ENCODE measurements around the gene ARVCF.

ARVCF gene

DNA sequence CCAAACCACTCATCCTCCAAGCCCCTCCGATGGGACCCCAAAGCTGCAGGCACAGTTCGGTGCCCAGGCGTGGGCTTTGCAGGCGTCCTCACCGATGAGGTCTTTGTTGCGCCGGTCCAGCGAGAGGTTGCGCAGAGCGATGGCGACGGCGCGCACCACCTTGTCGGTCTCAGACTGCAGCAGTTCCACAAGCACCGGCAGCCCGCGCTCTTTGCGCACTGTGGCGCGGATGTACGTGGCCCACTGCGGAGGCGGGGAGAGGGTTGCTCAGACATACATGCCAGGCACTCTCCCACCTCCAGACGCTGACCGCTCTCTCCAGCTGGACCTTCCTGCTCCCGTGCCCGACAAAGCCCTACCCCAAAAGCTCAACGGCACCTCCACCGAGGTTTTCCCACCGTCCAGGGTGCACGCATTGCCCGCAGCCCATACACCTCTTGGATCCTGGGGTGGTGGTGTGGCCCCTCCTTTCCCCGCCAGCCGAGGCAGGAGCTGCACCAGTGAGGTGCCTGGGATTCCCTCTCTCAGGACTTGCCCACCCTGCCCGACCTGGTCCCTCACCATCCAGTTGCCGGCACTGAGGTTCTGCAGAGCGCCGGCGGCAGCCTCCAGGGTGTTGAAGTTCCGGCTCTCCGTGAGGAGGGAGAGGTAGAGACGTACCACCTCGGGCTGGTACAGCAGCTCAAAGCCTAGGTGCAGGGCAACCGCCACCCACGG is 42.9 kb downstream of the ARVCF start:
- DNase-seq (ENCODE audit: low spot score), result no peak

DNA sequence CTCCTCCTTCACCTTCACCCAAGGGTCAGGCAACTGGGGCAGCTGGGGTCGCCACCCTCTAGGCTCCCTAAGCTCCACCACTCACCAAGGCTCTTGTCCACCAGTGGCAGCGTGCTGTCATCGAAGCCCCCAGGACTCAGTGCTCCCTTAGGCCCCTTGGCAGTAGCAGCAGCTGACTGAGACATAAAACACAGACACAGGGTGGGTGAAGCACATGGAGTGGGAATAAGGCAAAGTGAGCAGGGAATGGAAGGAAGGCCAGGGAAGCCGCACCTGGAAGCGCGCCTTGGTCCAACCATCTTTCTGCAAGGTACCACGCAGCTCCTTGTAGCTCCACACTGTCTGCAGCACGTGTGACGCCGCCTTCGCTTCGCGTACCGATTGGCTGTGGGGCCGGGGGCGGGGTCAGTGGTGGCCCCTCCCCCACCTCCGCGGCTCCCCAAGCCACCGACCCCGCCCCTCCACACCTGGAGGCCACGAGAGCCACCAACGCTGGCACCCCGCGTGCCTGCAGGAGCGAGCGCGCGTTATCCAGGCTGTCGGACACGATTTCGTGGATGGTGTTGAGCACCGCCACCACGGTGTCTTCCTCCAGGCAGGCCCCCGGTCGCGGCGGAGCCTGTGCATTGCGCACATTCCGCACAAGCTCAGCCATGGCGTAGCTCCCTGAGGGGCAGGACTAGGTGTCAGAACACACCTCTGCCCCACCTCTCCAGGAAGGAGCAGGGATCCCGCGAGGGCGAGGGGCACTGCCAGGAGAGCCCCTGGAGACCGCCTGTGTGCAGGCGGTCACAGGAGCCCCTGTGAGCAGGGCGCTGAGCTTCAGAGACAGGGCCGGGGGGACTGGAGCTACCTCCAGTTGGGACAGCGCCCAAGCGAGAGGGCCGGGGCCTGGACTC is 43.7 kb downstream of the ARVCF start:
- no peak for DNase-seq (ENCODE audit: low spot score)

DNA sequence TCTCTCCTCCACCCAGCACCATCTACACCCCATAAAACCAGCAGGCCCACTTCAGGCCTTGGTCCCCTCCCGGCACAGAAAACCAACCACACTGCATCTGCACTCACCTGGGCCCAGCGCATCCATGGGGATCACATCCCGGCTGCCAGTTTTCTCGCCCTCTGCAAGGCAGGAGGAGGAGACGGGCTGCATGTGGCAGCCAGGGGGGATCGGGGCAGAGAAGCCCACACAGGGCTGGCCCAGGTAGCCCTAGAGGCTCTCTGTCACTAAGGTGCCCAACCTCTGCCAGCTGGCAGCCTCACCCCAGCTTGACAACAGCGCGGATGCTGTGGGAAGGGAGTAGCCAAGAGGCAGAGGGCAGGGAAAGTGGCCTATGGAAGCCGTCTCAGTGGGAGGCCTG is 44.4 kb downstream of the ARVCF start:
- no peak for DNase-seq (ENCODE audit: low spot score)

DNA sequence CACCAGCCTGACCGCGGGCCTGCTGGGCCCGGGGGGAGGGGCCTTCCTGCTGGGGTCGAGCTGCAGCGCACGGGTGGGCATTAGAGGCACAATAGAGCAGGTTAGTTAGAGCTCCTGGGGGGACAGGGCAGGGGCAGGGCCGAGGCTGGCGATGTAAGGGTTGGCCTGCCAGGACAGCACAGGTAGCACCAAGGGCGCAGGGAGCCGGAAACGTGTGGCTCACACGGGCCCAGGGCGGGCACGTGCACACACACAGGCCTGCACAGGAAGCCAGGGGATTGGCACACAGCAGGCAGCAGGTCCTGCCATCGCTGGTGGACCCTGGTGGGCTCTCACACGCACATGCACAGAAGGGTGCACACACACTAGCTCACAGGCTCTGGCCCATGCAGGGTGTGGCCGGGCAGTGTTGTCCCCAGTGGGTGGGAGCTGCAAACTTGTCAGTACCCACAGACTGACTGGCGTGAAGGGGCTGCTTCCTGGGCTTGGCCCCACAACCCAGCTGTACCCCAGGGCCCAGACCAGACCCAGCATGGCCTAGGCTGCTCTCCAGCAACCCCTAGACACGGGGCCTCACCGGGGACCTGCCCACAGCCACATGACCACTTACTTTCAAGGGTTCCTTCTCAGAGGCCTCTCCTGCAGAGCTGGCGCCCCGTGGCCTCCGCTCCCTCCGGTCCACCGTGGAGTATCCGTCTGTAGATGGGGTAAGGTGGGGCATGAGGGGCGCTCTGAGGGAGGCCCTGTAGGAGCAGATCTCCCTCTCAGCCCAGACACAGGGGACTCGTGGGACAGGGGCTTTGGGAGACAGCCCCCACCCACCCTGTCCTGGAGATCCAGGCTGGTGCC is 45.1 kb downstream of the ARVCF start:
- no peak for DNase-seq (ENCODE audit: low spot score)

DNA sequence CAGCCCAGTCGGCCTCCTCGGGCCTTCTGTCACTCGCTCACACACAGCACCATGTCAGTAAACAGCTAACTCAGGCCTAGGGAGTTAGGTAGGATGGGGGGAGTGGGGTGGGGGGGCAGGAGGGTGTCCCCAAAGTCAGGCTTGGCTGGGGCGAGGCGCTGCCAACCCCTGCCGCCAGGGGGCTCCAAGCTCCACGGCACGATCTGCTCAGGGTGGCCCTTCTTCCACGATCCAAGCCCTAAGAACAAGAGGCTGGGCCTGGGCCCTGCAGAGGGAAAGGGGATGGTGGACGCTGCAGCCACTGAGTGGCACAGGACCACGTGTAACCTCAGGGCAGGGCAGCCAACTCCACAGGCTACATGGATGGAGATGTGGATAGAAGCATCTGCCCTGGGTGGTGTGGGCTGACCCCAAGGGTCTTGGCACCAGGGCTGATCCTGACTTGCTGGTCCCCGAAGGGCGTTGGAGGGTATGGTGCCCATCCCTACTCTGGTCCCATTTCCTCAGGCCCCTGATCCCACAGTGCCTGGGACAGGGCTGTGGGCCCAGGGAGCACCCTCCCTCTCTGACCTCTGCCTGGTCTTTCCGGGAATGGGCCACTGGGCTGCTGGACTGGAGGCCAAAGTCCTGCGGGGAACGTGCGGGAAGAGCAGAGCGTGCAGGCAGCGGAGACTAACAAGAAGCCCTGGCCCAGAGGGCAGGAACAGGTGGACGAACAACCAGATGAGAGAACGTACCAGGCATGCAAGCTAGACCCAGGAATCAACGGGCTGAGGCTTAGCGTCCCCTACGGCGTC is 45.9 kb downstream of the ARVCF start:
- peak; percentile 63 for DNase-seq (ENCODE audit: low spot score)

DNA sequence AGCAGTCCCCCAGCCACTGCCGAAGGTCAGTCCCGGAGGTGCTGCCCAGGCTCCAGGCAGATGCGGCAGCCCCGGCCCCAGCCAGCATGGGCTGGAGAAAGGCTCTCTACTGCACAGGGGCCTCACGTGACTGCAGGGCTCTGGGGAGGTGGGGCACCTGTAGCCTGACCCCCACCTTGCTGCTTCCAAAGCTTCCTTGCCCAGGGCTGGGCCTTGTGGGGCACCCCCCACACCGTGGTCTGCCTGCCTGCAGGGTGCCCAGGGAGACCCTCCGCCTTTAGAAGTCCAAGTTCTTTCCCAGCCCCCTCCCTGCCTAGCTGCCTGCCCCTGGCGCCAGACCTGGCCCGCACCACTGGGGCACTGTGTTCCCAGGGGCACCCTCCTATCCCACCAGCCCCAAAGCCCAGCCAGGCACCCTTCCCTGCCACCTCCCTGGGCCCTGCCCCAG is 46.6 kb downstream of the ARVCF start:
- no peak for DNase-seq (ENCODE audit: low spot score)

DNA sequence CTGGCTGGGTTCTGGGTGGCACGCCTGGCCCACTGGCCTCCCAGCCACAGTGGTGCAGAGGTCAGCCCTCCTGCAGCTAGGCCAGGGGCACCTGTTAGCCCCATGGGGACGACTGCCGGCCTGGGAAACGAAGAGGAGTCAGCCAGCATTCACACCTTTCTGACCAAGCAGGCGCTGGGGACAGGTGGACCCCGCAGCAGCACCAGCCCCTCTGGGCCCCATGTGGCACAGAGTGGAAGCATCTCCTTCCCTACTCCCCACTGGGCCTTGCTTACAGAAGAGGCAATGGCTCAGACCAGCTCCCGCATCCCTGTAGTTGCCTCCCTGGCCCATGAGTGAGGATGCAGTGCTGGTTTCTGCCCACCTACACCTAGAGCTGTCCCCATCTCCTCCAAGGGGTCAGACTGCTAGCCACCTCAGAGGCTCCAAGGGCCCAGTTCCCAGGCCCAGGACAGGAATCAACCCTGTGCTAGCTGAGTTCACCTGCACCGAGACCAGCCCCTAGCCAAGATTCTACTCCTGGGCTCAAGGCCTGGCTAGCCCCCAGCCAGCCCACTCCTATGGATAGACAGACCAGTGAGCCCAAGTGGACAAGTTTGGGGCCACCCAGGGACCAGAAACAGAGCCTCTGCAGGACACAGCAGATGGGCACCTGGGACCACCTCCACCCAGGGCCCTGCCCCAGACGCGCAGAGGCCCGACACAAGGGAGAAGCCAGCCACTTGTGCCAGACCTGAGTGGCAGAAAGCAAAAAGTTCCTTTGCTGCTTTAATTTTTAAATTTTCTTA is 47.3 kb downstream of the ARVCF start:
- DNase-seq (ENCODE audit: low spot score), result no peak

DNA sequence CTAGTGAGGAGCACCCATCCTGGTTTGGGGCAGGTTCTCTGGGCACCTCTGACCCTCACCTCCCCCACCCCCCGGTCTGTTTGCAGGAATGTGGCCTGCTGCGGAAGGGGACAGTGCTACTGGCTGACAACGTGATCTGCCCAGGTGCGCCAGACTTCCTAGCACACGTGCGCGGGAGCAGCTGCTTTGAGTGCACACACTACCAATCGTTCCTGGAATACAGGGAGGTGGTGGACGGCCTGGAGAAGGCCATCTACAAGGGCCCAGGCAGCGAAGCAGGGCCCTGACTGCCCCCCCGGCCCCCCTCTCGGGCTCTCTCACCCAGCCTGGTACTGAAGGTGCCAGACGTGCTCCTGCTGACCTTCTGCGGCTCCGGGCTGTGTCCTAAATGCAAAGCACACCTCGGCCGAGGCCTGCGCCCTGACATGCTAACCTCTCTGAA is 48.2 kb downstream of the ARVCF start:
- no peak for DNase-seq (ENCODE audit: low spot score)

DNA sequence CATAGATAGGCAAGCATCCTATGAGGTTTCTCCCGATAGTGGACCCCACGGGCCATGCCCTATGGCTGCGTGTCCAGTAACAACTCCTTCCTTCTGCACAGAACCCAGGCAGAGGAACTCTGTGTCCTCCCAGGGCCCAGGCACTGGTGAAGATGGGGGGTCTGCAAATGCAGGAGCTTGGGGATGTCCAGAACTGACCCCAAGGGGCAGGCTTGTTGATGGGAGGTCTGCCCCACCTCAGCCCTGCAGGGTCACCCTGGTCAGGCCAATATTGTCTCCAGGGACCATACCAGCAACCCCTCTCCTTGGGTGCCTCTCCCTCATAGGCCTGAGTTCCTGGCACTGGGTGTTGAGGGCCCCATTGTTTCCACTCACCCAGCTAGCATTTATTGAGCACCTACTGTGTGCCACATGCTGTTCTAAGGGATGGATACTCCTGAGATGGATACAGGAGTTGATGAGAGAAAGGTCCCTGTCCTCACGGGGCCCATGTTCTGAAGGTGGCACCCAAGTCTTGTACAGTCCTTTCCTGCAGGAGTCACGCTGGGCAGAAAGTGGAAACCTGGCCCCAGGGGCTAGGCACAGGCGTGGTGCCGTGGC is 48.7 kb downstream of the ARVCF start:
- DNase-seq (ENCODE audit: low spot score), result no peak

DNA sequence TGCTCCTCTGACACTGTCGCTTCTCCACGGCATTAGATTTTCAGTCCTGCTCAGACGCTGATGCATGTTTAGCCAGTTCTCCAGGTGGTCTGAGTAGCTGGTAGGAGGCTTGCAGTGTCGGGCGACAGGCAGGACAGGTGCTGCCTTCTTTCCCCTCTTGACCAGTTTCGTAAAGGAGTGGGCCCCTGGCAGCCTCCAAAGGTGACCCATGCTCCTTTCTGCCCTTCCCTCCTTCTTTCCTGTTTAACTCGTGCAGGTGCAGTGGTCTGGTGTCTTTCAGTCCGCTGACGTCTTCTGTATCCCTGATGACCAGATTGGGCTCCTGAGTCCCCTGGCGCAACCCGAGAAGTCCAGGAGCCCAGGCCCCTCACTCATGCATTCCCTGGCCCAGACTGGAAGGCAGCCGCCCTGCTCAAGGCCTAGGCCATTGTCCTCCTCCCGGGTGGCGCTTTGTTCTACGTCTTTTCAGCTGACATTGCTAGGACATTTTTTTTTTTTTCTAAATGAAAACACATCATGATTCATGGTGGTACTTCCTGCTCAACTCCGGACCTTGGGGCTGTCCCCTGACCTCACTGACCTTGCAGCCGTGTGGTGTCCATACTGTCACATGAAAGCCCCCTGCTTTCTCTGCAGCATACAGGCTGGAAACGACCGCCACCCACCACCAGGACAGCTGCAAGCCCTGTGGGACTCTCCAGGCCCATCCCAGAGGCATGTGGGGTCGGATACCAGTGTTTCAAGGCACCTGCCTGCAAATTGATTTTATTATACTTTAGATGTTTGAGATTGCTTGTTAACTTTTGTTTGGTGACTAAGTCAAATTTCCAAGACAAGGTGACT is 49.5 kb downstream of the ARVCF start:
- no peak for DNase-seq (ENCODE audit: low spot score)

DNA sequence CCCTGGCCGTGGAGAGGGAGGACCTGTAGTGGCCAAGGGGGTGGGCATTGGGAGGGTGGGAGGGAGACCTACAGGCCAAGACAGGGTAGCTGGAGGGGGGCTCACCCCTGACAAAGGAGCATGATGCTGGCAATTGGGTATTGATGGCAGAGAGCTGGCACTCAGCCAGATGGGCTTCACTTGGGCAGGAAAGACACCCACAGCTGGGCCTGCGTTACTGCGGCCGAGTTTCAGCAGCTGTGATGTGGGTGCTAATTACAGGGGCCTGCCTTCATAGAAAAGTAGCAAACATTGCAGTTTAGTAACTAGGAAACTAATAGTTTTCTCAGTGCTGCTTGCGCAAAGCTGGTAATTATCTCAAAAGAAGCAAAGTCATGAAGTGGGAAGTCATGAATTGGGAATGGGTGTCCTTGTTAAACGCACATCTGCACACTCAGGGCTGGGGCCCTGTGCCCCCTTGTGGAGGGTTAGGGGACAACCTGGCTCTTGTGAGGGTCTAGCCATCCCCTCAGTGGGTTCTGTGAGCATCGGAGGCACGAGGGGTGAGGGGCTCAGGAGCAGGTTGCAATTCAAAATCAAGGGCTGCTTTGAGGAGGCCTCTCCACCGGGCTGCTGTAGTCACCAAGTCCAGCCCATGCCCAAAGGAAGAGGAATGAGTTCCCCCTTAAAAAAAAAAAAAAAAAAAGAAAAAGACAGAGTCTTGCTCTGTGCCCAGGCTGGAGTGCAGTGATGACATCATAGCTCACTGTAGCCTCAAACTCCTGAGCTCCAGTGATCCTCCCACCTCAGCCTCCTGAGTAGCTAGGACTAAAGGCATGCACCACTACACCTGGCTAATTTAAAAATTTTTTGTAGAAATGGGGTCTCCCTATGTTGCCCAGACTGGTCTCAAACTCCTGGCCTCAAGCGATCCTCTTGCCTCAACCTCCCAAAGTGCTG is 50.6 kb downstream of the ARVCF start:
- DNase-seq (ENCODE audit: low spot score), result no peak

DNA sequence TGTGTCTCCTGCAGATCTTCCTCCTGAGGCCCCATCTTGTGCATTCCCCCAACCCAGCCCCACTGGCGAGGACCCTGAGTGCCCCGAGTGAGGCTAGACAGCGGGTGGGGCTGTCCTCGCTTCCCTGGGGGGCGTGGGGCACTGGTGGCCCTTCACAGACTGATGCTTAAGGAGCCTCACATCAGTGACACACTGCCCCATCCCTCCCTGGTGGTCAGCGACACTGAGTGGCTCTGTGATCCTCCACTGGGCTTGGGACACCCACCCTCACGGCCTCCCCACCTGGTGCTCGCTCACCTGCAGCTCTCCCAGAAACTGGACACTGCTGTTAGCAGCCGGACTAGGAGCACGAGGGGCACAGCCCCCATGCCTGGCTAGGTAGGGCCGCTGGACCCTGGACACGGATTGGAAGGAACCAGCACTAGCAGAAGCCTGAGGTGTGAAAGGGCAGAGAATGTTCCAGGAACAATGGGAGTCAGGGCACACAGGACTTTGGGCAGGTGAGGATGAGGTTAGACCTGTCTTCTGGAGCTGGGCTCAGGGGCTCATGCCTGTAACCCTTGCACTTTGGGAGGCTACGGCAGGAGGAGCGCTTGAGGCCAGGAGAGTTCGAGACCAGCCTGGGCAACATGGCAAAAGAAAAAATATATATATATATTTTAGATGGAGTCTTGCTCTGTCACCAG is 51.8 kb downstream of the ARVCF start:
- DNase-seq (ENCODE audit: low spot score), result no peak

DNA sequence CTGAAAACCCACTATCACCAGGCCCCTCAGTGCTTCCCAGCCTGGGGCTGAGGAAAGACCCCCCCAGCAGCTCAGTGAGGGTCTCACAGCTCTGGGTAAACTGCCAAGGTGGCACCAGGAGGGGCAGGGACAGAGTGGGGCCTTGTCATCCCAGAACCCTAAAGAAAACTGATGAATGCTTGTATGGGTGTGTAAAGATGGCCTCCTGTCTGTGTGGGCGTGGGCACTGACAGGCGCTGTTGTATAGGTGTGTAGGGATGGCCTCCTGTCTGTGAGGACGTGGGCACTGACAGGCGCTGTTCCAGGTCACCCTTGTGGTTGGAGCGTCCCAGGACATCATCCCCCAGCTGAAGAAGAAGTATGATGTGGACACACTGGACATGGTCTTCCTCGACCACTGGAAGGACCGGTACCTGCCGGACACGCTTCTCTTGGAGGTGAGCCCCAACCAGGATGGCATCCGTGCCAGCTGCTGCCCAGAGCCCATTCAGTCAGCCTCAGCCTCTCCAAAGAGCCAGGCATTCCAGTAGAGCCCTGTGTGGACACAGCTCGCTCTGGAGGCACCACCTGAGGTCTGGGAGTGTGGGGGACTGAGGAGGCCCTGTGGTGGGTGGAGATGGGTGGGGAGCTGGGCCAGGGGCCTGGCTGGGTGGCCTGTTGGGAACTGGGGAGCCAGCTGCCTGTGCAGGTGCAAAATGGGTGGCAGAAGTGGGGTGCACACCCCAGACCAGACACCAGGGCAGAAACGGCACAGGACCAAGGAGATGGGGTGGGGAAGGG is 52.6 kb downstream of the ARVCF start:
- no peak for DNase-seq (ENCODE audit: low spot score)

DNA sequence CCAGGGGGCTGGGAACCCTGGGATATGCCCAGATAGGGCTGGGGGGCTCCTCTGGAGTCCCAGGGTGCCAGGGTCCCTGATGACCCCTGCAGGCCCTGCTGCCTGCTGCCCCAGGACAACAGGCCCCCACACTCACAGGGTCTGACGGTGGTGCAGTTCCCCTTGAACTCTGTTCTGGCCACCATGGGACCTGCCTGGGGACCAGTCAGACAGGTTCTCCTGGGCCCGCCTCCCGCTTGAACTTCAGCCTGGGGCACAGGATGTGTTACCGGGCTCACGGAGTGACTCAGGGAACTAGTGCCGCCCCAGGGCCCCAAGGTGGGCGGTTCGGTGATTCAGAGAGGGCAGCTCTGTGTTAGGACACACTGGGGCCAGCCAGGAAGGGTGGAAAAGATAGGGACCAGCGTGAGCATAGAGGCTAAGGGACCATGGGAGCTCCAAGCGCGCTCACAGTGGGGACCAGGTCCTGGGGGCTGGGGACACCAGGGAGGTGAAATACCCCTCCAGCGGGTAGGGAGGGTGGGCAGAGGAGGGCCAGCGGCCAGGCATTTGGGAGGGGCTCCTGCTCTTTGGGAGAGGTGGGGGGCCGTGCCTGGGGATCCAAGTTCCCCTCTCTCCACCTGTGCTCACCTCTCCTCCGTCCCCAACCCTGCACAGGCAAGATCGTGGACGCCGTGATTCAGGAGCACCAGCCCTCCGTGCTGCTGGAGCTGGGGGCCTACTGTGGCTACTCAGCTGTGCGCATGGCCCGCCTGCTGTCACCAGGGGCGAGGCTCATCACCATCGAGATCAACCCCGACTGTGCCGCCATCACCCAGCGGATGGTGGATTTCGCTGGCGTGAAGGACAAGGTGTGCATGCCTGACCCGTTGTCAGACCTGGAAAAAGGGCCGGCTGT is 53.5 kb downstream of the ARVCF start:
- no peak for DNase-seq (ENCODE audit: low spot score)

DNA sequence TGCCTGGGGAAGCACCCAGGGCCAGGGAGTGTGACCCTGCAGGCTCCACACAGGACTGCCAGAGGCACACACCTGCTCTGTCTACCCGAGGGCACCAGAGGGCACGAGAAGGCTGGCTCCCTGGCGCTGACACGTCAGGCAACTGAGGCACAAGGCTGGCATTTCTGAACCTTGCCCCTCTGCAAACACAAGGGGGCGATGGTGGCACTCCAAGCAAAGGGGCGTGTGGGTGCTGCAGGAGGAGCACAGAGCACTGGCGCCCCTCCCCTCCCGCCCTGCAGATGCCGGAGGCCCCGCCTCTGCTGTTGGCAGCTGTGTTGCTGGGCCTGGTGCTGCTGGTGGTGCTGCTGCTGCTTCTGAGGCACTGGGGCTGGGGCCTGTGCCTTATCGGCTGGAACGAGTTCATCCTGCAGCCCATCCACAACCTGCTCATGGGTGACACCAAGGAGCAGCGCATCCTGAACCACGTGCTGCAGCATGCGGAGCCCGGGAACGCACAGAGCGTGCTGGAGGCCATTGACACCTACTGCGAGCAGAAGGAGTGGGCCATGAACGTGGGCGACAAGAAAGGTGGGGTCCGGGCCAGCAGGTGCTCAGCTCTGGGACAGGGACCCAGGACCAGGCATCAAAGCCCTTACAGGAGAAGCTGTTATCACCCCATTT is 54.2 kb downstream of the ARVCF start:
- peak; percentile 36 for DNase-seq (ENCODE audit: low spot score)

Data from CD4-positive, alpha-beta T cell treated with Interleukin-6 at 100 ng/mL for 8 hours (primary cell).